HL-60 (cell line): ENCODE data around the gene TBC1D4.

Source experiments
- DNase-seq, 2 experiments: peaks; one replicate each; pipeline ENCODE4 v3.0.0-alpha.2; 2010 to 2020; ENCODE audit warnings: low read depth in 1 of 2, low spot score in 1 of 2
- H3K27ac ChIP-seq: fragments of 250-450 bp; sonication (Bioruptor Pico); replicated peaks from 2 replicates; pipeline ENCODE4 v1.5.1; 2020; ENCODE audit warnings: mild to moderate bottlenecking, moderate library complexity
- H3K27me3 ChIP-seq: fragments of 250-450 bp; sonication (Bioruptor Pico); 2 replicates; pipeline ENCODE4 v1.5.1; 2021; ENCODE audit warnings: mild to moderate bottlenecking, moderate library complexity; ENCODE audit not compliant: insufficient read depth, poor library complexity, severe bottlenecking
- H3K4me3 ChIP-seq: replicated peaks from 2 replicates; pipeline ENCODE4 v1.5.1; 2011; ENCODE audit warnings: mild to moderate bottlenecking, control low read depth, low read length; ENCODE audit not compliant: insufficient read depth
- GABPA ChIP-seq: IDR thresholded peaks from 2 replicates; pipeline ENCODE4 v1.6.1; 2012; ENCODE audit warnings: low read depth
- POLR2AphosphoS5 ChIP-seq: IDR thresholded peaks from 2 replicates; pipeline ENCODE4 v1.6.1; 2012; ENCODE audit warnings: low read depth
- SPI1 ChIP-seq: IDR thresholded peaks from 2 replicates; pipeline ENCODE4 v1.6.1; 2012; ENCODE audit warnings: low read depth, mild to moderate bottlenecking, borderline replicate concordance
- TF ChIP-seq, protein P1 (sequence below): IDR thresholded peaks from one replicate; pipeline ENCODE4 v1.5.1; 2011; ENCODE audit warnings: low read length, control low read depth, inconsistent platforms; ENCODE audit not compliant: insufficient read depth
- TF ChIP-seq, protein P2 (sequence below): IDR thresholded peaks from 2 replicates; pipeline ENCODE4 v1.6.1; 2012; ENCODE audit warnings: low read depth; ENCODE audit not compliant: insufficient replicate concordance

Gene TBC1D4

DNA sequence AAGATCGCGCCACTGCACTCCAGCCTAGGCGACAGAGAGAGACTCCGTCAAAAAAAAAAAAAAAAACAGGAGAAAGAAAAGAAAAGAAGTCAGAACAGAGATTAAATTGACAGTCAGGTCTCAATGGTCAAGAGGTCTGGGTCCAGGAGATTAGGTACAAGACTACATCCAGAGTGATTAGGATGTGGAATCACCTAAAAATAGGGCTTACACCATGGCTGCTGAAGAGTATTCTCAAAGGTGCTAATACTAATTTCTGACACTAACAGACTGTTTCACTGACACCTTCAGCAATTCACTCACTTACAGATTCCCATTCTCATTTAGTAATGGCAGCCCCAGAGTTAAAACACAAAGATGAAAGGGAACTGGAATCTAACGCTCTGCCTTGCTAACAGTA, 91.7 kb downstream of the TBC1D4 start:
- DNase-seq = no peak
- Histone ChIP-seq H3K4me3 (no peak overlapping the region), H3K27me3 (no peaks in the 10 kb centered on the region), H3K27ac (no peak overlapping the region)
- TF ChIP-seq SPI1 = no peak
- TF ChIP-seq, protein P1, sequence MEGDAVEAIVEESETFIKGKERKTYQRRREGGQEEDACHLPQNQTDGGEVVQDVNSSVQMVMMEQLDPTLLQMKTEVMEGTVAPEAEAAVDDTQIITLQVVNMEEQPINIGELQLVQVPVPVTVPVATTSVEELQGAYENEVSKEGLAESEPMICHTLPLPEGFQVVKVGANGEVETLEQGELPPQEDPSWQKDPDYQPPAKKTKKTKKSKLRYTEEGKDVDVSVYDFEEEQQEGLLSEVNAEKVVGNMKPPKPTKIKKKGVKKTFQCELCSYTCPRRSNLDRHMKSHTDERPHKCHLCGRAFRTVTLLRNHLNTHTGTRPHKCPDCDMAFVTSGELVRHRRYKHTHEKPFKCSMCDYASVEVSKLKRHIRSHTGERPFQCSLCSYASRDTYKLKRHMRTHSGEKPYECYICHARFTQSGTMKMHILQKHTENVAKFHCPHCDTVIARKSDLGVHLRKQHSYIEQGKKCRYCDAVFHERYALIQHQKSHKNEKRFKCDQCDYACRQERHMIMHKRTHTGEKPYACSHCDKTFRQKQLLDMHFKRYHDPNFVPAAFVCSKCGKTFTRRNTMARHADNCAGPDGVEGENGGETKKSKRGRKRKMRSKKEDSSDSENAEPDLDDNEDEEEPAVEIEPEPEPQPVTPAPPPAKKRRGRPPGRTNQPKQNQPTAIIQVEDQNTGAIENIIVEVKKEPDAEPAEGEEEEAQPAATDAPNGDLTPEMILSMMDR = no peak
- TF ChIP-seq, protein P2, sequence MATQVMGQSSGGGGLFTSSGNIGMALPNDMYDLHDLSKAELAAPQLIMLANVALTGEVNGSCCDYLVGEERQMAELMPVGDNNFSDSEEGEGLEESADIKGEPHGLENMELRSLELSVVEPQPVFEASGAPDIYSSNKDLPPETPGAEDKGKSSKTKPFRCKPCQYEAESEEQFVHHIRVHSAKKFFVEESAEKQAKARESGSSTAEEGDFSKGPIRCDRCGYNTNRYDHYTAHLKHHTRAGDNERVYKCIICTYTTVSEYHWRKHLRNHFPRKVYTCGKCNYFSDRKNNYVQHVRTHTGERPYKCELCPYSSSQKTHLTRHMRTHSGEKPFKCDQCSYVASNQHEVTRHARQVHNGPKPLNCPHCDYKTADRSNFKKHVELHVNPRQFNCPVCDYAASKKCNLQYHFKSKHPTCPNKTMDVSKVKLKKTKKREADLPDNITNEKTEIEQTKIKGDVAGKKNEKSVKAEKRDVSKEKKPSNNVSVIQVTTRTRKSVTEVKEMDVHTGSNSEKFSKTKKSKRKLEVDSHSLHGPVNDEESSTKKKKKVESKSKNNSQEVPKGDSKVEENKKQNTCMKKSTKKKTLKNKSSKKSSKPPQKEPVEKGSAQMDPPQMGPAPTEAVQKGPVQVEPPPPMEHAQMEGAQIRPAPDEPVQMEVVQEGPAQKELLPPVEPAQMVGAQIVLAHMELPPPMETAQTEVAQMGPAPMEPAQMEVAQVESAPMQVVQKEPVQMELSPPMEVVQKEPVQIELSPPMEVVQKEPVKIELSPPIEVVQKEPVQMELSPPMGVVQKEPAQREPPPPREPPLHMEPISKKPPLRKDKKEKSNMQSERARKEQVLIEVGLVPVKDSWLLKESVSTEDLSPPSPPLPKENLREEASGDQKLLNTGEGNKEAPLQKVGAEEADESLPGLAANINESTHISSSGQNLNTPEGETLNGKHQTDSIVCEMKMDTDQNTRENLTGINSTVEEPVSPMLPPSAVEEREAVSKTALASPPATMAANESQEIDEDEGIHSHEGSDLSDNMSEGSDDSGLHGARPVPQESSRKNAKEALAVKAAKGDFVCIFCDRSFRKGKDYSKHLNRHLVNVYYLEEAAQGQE = no peak

DNA sequence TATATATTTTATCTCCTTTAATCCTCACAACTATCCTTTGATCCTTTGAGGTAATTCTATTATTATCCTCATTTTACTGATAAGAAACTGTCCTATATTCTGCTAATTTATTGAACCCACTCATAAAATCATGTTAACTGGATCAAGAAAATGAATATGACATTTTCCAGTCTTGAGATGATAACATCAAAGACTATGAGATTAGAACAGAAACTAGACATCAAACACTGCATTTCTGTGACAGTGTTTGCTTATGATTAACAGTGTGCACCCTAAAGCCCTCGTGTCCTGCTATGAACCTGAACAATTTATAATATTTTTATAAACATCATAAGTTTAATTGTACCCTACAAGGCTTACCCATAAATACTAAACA, 96.3 kb downstream of the TBC1D4 start:
- TF ChIP-seq POLR2AphosphoS5 = no peak
- TF ChIP-seq, protein P1 = no peak
- TF ChIP-seq, protein P2 = no peak
- TF ChIP-seq GABPA = no peak
- TF ChIP-seq SPI1 = no peak
- DNase-seq = no peak
- no peaks in the 10 kb centered on the region for H3K27me3 ChIP-seq
- no peak overlapping the region for H3K4me3 ChIP-seq
- H3K27ac ChIP-seq = no peak overlapping the region

DNA sequence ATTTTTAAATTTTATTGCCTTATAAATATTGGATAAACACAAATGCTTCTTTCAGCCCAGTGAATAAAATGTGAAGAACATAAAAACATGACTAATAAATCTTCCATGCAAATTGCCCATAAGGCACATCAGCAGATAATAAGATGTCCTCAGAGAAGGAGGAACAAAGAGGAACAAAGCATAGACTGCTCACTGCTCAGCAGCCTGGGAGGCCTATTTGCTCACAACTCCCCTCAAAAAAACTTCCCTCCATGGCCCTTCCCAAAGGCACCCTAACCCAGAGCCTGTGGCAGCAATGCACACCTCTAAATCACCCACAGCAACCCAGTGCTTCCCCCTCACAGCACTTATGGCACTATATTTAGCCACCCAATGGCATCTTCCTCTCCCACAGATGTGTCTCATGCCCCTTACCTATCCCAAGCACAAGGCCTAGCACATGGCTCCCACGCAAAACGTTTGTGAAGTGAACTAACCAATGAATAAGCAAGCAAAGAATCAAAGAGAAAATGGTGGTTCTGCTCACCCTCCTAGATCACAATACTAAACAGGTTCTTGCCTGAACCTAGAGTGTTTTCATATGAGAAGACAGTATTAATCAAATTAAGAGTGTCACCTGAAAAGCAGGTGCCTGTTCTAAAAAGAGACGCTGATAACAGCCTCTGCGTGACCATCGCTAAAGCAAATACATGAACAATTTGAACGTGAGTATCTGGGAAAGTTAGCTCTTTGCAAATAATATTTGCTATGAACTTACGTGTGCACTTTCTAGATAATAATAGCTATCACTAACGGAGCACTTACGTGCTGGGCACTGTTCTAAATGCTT, 96.9 kb downstream of the TBC1D4 start:
- no peak overlapping the region for H3K27ac ChIP-seq
- no peak overlapping the region for H3K4me3 ChIP-seq
- no peak for TF ChIP-seq SPI1
- no peaks in the 10 kb centered on the region for H3K27me3 ChIP-seq
- no peak for DNase-seq

DNA sequence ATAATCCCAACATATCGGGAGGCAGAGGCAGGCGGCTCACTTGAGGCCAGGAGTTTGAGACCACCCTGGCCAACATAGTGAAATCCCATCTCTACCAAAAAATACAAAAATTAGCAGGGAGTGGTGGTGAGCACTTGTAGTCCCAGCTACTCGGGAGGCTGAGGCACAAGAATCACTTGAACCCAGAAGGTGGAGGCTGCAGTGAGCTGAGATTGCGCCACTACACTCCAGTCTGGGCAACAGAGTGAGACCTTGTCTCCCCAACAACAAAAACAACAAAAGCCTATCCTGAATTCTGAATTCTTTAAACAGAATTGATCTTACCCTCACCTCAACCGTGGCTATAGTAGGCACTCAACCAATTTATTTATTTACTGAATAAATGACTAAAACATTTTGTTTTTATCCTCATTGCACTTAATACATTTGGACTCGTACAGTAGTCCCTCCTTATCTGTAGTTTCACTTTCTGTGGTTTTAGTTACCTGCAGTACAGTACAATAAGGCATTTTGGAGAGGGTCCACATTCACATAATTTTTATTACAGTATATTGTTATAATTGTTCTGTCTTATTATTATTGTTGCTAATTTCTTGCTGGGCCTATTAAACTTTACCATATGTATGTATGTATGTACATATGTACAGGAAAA, 98.8 kb downstream of the TBC1D4 start:
- no peak for TF ChIP-seq GABPA
- no peak for TF ChIP-seq POLR2AphosphoS5
- TF ChIP-seq, protein P2 = no peak
- TF ChIP-seq SPI1 = no peak
- TF ChIP-seq, protein P1 = no peak
- H3K27ac ChIP-seq = no peak overlapping the region
- no peaks in the 10 kb centered on the region for H3K27me3 ChIP-seq
- no peak for DNase-seq
- H3K4me3 ChIP-seq = no peak overlapping the region
